SU-DHL-6 (cell line): ENCODE measurements around the gene PDCD1.

Experiments used
- EZH2phosphoT487 ChIP-seq: fragments of 200-600 bp; sonication (generic), shearing (Covaris generic); conservative IDR thresholded peaks from 2 replicates; pipeline ENCODE4 v1.6.1; 2018; ENCODE audit warnings: mild to moderate bottlenecking, antibody characterized with exemption, low read length, moderate library complexity, mixed read lengths
- TF ChIP-seq, protein P1 (sequence below): fragments of 200-600 bp; sonication (generic); IDR thresholded peaks from one replicate; pipeline ENCODE4 v1.5.1; 2017; ENCODE audit warnings: antibody characterized with exemption, mild to moderate bottlenecking, low read length, moderate library complexity; ENCODE audit not compliant: insufficient read depth, poor library complexity, severe bottlenecking

DNA sequence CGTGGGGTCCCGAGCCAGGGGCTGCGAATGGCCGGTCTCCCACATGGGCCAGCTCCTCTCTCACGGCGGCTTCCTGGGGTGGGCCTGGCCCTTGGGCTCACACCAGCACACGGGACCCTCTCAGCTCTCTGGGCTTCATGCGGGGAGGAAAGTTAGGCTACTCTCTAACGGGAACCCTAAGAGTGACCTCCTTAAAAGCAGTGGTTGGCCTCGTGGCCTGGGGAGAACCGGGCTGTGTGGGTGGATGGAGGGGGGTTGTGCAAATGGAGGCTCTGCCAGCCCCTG is 36.7 kb upstream of the PDCD1 start:
- TF ChIP-seq, protein P1, sequence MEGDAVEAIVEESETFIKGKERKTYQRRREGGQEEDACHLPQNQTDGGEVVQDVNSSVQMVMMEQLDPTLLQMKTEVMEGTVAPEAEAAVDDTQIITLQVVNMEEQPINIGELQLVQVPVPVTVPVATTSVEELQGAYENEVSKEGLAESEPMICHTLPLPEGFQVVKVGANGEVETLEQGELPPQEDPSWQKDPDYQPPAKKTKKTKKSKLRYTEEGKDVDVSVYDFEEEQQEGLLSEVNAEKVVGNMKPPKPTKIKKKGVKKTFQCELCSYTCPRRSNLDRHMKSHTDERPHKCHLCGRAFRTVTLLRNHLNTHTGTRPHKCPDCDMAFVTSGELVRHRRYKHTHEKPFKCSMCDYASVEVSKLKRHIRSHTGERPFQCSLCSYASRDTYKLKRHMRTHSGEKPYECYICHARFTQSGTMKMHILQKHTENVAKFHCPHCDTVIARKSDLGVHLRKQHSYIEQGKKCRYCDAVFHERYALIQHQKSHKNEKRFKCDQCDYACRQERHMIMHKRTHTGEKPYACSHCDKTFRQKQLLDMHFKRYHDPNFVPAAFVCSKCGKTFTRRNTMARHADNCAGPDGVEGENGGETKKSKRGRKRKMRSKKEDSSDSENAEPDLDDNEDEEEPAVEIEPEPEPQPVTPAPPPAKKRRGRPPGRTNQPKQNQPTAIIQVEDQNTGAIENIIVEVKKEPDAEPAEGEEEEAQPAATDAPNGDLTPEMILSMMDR, result no peak
- no peak for TF ChIP-seq EZH2phosphoT487
